ENCODE measurements around the gene TEAD2.

The TEAD2 gene

DNA sequence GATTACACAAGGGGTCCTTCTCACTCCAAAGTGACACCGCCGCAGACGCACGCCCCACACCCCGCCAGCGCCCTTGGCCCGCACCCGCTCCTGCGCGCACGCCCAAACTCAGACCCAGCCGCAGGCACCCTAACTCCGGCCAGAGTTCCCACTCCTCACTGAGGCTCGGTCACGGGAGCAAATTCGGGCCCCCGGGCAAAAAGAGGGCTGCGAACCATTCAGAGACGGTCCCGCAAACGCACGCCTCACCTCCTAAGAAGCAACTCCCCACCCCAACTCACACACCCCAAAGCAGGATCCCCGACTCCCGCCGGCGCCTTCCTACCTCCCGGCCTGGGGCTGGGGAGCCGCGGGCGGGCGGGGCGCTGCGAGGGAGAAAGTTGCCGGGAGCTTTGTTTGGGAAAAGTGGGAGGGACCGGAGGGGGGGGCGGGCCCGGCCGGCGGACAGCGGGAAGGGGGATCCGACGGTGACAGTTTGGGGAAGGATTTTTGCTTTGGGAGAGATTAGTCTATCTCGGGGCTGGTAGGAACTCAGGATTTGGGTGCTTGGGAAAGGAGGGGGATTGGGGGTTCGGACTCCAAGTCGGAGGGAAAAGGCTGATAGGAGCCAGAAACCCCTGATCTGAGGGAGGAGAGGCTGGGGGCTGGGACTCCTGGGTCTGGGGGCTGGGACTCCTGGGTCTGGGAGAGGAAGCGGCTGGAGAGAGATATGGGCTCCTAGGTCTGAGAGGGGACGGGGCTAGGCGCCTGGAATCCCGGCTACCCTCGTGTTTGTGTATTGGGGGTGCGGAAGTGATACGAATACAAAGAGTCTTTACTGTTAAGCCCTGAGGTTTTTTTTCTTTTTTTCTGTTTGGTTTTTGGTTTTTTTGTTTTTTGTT lies at the start of gene TEAD2:
Gene TEAD2 (minus strand): TSS at position 369 of the 881 bp plus-strand sequence. CDS start 2,341 bp downstream, outside the sequence.
- DNase-seq: no peak

DNA sequence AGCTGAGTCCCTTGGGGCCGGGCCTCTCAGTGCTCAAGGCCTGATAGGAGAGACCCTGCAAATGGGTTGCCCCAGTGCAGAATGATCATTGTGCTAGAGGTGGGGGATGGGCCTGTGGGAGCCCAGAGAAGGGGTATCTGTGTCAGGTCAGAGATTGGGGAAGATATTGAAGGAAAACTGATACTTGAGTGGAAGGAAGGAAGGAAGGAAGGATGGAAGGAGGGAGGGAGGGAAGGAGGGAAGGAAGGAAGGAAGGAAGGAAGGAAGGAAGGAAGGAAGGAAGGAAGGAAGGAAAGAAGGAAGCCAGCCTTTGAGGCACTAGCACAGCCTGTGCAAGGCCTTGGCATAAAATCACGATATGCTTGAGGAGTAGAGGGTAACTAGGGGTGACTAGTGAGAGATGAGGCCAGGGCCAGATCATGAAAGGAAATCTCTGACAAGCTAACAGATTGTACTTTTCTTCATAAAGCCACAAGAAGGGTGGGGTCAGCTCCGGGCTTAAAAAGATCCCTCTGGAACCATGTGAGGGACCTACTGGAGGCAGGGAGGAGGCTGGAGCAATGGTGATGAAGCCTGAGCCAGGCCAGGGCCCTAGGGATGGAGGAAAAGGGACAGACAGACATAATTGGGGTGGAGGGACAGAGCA lies 49.6 kb upstream of the TEAD2 start:
- DNase-seq: no peak

DNA sequence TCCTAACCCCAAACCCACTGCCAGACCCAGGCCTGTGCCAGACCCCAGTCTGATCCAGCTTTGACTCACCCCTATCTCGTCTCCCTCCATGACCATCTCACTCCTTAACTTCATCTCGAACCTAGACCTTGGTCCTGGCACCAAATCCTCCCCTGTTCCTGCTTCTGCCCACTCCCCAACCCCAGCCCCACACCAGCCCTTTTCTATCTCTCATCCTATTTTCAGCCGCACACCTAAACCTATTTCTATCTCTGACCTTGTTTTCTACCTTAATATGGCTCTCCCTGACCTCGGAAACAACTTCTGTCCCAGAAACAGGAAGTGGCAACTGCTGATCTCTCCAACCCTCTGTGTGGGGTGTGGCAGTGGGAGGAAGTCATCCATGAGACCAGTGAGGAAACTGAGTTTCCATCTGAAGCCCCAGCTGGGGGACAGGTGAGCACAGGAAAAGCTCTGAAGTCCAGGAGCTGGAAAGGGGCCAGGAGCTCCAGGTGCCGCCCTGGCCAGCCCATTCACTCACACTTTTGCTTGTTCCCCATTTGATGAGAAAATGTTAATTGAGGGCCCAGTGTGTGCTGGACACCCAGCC lies 47.3 kb upstream of the TEAD2 start:
- no peak for DNase-seq

DNA sequence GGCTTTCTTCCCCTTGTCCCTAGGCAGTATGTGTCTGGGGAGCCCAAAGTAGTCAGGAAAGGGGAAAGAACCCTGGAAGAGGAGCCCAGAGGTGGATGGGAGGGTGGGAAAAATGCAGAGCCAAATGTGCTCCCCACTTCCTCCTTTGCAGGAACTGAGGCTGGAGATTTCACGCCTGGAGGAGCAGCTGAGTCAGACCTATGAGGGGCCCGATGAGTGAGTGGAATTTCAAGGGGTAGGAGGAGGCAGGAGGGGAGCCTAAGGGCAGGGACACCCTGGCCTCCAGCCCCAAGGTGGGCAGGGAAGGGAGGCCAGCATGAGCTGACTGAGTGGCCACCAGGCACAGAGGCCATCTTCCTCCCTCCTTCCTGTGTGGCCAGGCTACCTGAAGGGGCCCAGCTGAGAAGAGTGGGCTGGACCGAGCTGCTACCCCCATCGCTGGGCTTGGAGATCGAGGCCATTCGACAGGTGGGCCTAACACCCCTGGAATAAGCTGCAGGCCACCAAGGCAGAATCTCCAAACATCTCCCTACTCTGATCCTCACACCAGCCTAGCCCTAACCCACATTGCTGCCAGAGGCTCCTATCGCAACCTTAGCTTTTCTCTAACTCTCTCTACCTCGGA lies 46.7 kb upstream of the TEAD2 start:
- DNase-seq: no peak

DNA sequence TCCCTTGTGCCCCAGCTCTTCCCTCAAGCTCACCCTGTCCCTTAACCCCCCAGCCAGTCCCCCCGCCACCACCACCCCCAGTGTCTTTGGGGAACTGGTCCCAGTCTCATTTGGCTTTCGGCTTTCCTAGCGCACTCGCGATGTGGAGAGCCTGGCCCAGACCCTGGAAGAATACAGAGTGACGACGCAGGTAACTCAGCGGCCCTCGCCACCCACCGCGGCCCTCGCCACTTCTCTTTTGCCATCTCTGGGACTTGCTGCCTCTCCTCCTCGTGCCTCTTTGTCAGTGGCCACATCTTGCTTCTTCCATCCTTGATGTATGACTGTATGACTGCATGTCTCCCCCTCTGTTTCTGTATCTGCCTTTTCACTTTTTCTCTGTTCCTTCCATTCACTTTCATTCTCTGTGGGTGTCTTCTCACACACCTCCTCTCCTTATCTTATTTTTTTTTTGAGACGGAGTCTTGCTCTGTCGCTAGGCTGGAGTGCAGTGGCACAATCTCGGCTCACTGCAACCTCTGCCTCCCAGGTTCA lies 45.3 kb upstream of the TEAD2 start:
- no peak for DNase-seq

DNA sequence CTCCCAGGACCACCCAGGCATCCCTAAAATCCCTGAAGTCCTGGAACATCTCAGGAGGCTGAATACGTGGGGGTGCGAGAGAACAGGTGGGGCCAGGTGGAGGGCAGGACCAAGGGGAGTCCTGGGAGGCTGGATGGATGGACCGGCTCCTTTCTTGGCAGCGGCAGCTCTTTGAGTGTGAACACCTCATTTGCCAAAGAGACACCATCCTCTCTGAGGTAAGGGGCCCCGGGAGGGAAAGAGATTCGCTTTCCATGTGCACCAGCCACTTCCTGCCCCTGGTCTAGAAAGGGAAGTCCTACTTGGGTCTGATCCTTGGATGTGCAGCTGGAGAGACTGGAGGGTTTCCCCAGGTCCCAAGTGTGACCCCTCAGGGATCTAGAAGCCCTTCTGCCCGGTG lies 44.9 kb upstream of the TEAD2 start:
- DNase-seq: no peak

DNA sequence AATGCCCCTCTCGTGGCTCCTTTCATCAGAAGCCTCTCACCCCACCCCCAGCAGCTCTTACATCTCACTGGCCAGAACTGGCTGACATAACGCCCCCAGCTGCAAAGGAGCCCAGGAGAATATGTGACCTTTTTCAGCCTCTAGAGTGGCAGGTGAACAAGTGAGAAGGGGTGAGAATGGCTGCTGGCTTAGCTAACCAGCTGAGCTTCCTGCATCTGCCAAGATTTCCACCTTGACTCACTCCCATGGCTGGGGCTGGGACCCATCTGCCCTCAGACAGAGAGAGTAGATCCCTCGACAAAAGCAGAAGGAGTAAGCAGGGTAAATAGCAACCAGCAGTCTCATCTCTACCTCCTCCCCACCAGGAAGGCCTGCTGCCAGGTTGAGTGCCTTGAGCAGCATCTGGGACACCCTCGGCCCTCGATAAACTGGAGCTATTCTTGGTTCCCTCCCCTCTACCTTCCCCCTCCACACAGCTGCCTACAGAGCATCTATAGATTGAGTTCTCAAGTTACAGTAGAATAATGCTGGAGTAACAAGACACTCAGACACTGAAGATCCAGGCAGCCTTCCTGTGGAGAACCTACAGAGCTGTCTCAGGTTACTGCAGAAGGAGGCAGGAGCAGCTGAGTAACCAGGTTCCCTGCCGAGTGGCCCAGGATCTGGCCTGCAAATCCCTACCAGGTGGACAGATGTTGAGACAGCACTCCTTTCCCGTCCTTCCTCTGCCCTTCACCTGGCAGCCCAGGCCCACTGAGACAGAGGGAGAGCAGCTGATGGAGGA lies 41.4 kb upstream of the TEAD2 start:
- DNase-seq: no peak

DNA sequence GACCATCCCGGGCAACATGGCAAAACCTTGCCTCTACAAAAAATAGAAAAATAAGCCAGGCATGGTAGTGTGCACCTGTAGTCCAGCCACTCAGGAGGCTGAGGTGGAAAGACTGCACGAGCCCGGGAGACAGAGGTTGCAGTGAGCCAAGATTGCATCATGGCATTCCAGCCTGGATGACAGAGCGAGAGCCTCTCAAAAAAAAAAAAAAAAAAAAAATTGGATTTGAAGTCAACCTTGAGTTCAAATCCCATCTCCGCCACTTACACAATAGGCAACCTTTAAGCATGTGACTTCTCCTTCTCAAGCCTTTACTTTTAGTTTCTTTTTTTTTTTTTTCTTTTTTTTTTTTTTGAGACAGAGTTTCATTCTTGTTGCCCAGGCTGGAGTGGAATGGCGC lies 37.8 kb upstream of the TEAD2 start:
- no peak for DNase-seq

DNA sequence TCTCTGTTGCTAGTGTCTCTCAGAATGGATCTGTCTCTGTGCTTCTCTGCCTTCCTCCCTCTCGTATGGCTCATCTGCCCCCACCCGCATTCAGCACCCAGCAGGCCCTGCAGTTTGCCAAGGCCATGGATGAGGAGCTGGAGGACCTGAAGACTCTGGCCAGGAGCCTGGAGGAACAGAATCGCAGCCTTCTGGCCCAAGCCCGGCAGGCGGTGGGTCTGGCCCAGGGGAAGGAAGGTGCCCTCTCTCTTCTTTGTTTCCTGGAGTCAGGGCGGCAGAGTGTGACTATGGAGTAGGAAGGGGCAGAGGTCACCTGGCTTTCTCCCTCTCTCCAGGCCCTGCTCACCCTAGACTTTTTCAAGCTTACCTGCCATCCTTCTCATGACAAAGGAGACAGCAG lies 36.7 kb upstream of the TEAD2 start:
- no peak for DNase-seq

DNA sequence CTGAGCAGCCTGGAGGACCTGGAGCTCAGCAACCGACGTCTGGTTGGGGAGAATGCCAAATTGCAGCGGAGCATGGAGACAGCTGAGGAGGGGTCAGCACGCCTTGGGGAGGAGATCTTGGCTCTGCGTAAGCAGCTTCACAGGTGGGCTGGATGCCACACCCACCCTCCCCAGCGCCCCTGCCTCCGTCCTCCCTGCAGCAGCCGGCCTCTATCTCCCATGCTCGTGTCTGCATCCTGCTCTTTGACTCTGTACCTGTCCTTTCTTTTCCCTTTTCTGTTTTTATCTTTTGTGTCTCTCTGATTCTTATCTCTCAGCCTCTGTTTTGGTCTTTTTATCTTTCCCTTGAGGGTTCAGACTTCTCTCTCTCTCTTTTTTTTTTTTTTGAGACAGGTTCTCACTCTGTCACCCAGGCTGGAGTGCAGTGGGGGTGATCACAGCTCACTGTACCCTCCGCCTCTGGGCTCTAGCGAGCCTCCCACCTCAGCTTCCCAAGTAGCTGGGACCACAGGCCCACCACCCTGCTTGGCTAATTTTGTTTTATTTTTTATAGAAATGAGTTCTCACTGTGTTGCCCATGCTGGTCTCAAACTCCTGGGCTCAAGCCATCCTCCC lies 35.9 kb upstream of the TEAD2 start:
- DNase-seq: no peak

DNA sequence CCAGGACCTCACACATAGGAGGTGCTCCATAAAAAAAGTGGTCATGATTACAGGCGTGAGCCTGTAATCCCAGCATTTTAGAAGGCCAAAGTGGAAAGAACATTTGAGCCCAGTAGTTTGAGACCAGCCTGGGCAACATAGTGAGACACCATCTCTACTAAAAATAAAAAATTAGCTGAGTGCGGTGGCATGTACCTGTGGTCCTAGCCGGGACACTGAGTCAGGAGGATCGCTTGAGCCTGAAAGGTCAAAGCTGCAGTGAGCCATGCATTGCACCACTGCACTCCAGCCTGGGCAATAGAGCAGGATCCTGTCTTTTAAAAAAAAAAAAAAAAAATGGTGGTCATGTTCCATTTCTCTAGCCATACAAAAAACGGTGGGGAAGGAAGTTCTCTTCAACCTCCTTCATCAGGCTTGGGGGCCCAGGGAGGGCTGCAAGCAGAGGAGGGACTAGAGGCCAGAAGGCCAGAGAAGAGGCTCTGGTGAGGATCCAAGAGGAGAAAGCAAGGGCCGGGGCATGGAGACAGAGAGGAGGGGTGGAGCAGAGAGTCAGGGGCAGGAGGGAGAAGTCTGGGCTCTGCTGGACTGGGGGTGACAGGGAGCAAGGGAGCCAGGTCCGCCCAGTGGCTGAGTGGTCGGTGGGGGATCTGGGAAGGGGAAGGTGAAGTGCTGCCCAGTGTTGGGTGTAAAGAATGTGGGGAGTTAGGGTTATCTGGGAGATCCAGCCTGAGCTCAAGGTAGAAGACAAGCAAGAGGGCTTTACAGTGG lies 34.7 kb upstream of the TEAD2 start:
- DNase-seq: no peak

DNA sequence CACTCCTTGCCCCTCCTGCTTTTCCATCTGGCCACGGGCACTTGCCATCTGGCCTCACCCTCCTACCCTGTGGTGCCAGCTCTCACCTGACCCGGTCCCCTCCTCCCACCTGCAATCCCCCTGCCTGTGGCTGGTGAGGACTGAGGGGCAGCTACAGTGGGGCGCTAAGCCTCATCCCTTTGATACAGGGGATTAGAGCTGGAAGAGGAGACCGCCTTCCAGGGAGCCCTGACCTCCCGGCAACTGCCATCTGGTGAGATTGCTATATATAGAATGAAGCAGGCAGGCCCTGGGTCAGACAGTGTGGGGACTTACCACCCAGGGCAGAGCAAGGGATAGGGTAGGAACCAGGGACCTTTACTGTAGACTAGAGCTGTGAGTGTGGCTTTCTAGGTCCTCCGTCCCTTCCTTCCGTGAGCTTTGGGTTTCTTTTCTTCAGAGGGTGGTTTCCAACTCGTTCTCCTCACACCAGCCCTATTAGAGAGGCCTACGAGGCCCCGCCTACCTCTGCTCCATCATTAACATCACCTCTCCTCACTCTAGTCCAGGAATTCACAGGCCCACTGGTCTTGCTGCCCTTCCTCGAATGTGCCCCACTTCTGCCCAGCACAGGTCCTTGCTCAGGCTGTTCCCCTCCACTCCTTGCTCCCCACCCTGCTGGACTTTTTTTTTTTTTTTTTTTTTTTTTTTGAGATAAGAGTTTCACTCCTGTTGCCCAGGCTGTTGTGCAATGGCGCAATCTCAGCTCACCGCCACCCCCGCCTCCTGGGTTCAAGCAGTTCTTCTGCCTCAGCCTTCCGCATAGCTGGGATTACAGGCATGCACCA lies 33.6 kb upstream of the TEAD2 start:
- no peak for DNase-seq

DNA sequence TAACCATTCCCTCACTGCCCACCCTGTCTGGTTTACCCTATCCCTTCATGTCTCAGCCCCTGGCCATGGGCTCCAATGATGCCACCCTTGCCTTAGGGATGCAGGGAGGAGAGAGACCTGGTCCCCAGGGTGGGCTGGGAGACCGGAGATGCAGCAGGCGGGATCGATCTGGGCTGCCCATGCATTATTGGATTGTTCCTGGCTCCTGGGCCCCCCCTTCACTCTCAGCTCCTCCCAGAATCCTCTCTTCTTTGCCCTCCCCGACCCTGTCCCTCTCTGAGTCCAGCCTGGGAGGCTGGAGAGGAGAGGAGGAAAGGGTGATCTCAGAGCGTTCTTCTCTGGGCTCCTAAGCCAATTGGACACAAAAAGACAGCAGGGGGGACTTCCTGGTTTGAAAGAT lies 31.7 kb upstream of the TEAD2 start:
- DNase-seq: no peak

DNA sequence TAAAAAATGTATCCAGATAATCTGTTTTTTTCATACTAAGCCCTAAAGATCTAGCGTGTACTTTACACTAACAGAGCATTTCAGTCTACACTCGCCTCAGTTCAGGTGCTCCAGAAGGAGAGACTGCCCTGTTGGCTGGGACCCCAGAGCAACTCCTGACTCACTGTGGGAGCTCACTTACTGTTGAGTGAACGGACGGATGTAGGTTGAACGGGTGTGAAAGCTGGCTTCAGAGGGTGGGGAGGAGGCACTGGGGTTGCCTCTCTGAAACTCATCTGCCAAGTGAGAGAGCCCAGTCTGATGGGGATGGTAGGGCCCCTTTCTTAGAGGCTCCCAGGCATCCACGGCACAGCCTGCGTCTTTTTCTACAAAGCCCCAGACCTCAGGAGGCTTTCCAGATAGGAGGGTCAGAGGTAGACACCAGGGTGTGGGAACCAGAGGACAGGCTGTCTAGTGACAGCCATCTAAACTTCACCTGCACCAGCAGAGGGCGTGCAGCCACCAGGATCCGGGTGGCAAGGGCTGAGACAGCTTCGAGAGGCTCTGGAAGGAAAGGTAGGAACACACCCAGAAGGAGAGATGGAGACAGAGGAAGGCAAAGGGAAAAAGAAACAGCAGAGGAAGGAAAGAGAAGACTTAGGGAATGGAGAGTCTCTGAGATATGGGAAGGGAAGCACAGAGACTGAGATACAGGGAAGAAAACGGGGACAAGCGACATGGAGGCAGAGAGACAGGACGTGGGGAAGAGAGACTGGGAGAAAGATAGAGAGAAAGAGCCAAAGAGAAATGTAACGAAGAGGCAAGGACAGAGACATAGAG lies 29.6 kb upstream of the TEAD2 start:
- DNase-seq: no peak

DNA sequence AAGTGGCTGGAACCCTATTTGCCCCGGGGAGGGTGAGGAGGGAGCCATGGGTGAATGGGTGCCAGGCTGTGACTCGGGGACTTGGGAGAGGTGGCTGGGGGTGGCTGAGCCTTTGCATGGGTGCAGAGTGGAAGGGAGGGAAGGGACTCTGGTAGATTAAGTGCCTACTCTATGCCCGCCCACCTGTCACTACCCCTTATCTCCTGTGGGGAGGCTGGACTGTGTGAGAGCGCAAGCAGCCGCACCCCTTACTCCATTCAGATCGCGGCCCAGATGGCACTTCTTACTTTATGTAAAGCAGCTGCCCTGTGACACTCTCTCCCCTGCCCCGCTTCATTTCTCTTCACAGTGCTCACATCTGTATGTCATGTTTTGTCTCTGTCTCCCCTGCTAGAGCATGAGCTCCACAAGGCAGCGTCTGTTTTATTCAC lies 28.7 kb upstream of the TEAD2 start:
- no peak for DNase-seq

DNA sequence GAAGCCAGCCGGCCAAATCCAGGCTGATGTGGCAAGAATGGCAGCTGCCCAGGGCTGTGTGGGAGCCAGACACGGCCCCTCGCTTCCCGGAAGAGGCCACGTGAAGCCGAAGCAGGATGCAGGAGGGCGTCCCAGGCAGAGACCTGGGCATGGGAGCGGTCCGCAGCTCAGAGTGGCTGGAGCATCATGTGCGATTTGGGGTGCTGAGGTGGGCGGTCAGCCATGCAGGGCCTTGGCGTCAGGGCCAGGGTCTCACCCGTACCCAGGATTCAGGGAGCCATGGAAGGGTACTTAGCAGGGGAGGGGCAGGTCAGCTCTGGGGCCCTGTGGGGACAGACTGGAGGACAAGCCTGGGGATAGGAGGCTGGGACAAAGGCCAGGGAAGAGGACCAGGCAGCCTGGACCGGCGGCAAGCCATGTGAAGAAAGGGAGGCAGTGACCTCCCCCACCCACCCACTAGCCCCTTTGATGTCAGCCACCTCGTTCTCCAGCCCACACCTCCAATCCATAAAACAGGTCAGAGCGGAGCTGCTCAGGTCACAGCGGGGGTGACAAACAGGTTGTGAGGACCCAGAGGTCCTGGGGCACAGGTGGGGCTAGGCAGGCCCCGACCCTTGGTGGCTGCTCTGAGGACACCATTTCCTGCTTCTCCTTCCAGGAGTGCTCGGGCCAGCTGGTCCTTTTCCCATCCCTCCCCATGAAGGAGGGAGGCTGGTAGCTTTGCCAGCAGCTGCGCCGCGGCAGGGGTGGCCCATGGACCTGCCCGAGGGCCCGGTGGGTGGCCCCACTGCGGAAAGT lies 28.1 kb upstream of the TEAD2 start:
- no peak for DNase-seq

DNA sequence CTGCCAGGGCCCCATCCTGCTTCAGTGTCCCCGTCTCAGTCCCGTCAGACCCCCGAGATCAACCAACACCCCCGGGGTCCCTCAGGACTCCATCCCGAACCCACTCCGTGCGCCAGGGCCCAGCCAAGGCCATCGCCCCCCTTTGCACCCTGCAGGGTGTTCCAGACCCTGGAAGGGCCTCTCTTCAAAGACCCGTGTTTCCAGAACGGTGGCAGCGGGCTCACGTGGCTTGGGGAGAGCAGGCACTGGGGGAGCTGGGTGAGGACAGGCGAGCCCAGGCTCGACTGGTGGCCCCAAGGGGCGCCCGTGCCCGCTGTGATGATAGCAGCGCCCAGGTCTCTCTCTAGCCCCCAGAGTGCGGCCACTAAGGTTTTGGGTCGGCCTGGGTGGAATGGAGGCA lies 27.2 kb upstream of the TEAD2 start:
- DNase-seq: no peak

DNA sequence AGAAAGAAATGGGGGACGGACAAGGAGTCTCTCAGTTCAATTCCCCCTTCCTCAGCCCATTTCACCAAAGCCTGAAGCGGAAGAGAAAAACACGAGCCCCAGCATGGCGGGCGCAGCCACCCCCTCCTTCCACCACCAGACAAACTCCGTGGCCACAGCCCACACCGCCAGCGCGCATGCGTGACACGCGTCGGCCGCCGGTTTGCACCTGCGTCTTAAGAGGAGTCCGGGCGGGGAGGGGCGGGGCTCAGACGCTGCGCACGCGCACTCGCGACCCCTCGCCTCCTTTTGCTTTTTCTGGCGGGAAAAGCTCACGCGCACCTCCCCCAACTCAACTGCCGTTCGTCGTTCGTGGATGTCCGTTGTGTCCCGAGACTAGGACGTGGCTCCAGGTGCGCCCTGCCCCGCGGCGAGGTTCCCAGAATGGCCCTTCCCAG lies 25.7 kb upstream of the TEAD2 start, which contains the start of gene KASH5:
Gene KASH5 (plus strand): TSS at position 314 of the 437 bp plus-strand sequence. CDS start 2,635 bp downstream, outside the sequence.
- no peak for DNase-seq

Data from SIG-M5 (cell line).